ENCODE results near the gene MRPL43.

MRPL43 gene

GRCh38 chr10:101020427-101021075, 33.3 kb upstream of the MRPL43 start:
- no peak for DNase-seq (ENCODE audit: low read depth in 2 of 2)

- DNase-seq (ENCODE audit: low read depth in 2 of 2), result no peak
Measured at GRCh38 chr10:101019440-101019703, 32.1 kb upstream of the MRPL43 start.

GRCh38 chr10:101018600-101019439, 31.5 kb upstream of the MRPL43 start:
- peak in 1 of 2 experiments; percentile 49 for DNase-seq (ENCODE audit: low read depth in 2 of 2)

GRCh38 chr10:101018118-101018599, 30.9 kb upstream of the MRPL43 start:
- no peak for DNase-seq (ENCODE audit: low read depth in 2 of 2)

- DNase-seq (ENCODE audit: low read depth in 2 of 2), result no peak
Measured at GRCh38 chr10:101016814-101017213, 29.5 kb upstream of the MRPL43 start.

GRCh38 chr10:101015582-101015973, 28.3 kb upstream of the MRPL43 start:
- DNase-seq (ENCODE audit: low read depth in 2 of 2), result no peak

GRCh38 chr10:101014966-101015581, 27.8 kb upstream of the MRPL43 start:
- peak; percentile 71 to 73 for DNase-seq (ENCODE audit: low read depth in 2 of 2)

- no peak for DNase-seq (ENCODE audit: low read depth in 2 of 2)
Measured at GRCh38 chr10:101014230-101014884, 27.1 kb upstream of the MRPL43 start.

GRCh38 chr10:101013365-101013825, 26.1 kb upstream of the MRPL43 start:
- DNase-seq (ENCODE audit: low read depth in 2 of 2), result no peak

GRCh38 chr10:101012525-101013364, 25.4 kb upstream of the MRPL43 start:
- DNase-seq (ENCODE audit: low read depth in 2 of 2), result peak; percentile 85 to 87

- DNase-seq (ENCODE audit: low read depth in 2 of 2), result no peak
Measured at GRCh38 chr10:101011517-101012423, 24.5 kb upstream of the MRPL43 start.

- no peak for DNase-seq (ENCODE audit: low read depth in 2 of 2)
Measured at GRCh38 chr10:101010329-101010728, 23.0 kb upstream of the MRPL43 start.

- DNase-seq (ENCODE audit: low read depth in 2 of 2), result no peak
Measured at GRCh38 chr10:101008823-101009423, 21.6 kb upstream of the MRPL43 start.

GRCh38 chr10:101007915-101008822, 20.9 kb upstream of the MRPL43 start:
- DNase-seq (ENCODE audit: low read depth in 2 of 2), result no peak

GRCh38 chr10:101007099-101007711, 19.9 kb upstream of the MRPL43 start:
- no peak for DNase-seq (ENCODE audit: low read depth in 2 of 2)

- no peak for DNase-seq (ENCODE audit: low read depth in 2 of 2)
Measured at GRCh38 chr10:101006593-101007098, 19.3 kb upstream of the MRPL43 start.

- no peak for DNase-seq (ENCODE audit: low read depth in 2 of 2)
Measured at GRCh38 chr10:101005869-101006567, 18.7 kb upstream of the MRPL43 start.
